ENCODE measurements around the gene NACAD.

NACAD gene

GRCh38 chr7:45073031-45073785, 15.6 kb downstream of the NACAD start:
- no peak for TF ChIP-seq CTCF (conservative IDR thresholded peaks at IDR 0.05; ENCODE audit: low read length)
- no peak overlapping the region for H3K4me3 ChIP-seq (ENCODE audit: low read length)
- no peak for DNase-seq (ENCODE audit: low read depth)

GRCh38 chr7:45072131-45073030, 16.4 kb downstream of the NACAD start:
- TF ChIP-seq CTCF (conservative IDR thresholded peaks at IDR 0.05; ENCODE audit: low read length), result no peak
- H3K4me3 ChIP-seq (ENCODE audit: low read length), result no peak overlapping the region
- no peak for DNase-seq (ENCODE audit: low read depth)

- no peak for TF ChIP-seq CTCF (conservative IDR thresholded peaks at IDR 0.05; ENCODE audit: low read length)
- no peak for DNase-seq (ENCODE audit: low read depth)
- no peak overlapping the region for H3K4me3 ChIP-seq (ENCODE audit: low read length)
Observed at GRCh38 chr7:45071528-45071927, 17.2 kb downstream of the NACAD start.

- DNase-seq (ENCODE audit: low read depth), result no peak
- TF ChIP-seq CTCF (conservative IDR thresholded peaks at IDR 0.05; ENCODE audit: low read length), result no peak
- no peak overlapping the region for H3K4me3 ChIP-seq (ENCODE audit: low read length)
Observed at GRCh38 chr7:45070254-45070642, 18.5 kb downstream of the NACAD start.

- no peak for DNase-seq (ENCODE audit: low read depth)
- H3K4me3 ChIP-seq (ENCODE audit: low read length), result no peak overlapping the region
- no peak for TF ChIP-seq CTCF (conservative IDR thresholded peaks at IDR 0.05; ENCODE audit: low read length)
Observed at GRCh38 chr7:45069444-45070253, 19.1 kb downstream of the NACAD start.

- no peak for TF ChIP-seq CTCF (conservative IDR thresholded peaks at IDR 0.05; ENCODE audit: low read length)
- H3K4me3 ChIP-seq (ENCODE audit: low read length), result no peak overlapping the region
- no peak for DNase-seq (ENCODE audit: low read depth)
Observed at GRCh38 chr7:45068236-45069023, 20.3 kb downstream of the NACAD start.
